HepG2 (cell line): ENCODE measurements around the gene GSTP1. TPM values are rescaled to one million over a fixed set of nuclear protein-coding genes. Genes with fewer than 3 reads are reported as not detected.

Experiments
- ATF4 ChIP-seq, 2 experiments: fragments of 450-650 bp in 1 of 2; sonication (generic) in 1 of 2; formaldehyde crosslinking; IDR thresholded peaks; 2 replicates each; pipeline versions ENCODE4 v1.5.0 to v1.8.0; 2020 to 2022; ENCODE audit warnings: mild to moderate bottlenecking in 1 of 2, missing genetic modification reagents in 1 of 2
- CREBL2 ChIP-seq: sonication (generic); formaldehyde crosslinking; IDR thresholded peaks from 2 replicates; pipeline ENCODE4 v1.8.1; 2023; ENCODE audit warnings: missing genetic modification reagents, mild to moderate bottlenecking, borderline replicate concordance
- DPF2 ChIP-seq: sonication (generic); formaldehyde crosslinking; IDR thresholded peaks from 2 replicates; pipeline ENCODE4 v1.4.0; 2020; ENCODE audit warnings: mild to moderate bottlenecking, low read depth, missing genetic modification reagents, borderline replicate concordance
- EED ChIP-seq: sonication (generic); formaldehyde crosslinking; IDR thresholded peaks from 2 replicates; pipeline ENCODE4 v1.5.0; 2020; ENCODE audit warnings: mild to moderate bottlenecking, missing genetic modification reagents
- FLYWCH1 ChIP-seq: sonication (generic); formaldehyde crosslinking; IDR thresholded peaks from 2 replicates; pipeline ENCODE4 v1.8.1; 2023; ENCODE audit warnings: mild to moderate bottlenecking, missing genetic modification reagents
- KAT2B ChIP-seq: fragments of 150-350 bp; IDR thresholded peaks from 2 replicates; pipeline ENCODE4 v1.6.1; 2014; ENCODE audit warnings: low read depth, low read length, borderline replicate concordance
- PRDM15 ChIP-seq: sonication (generic); formaldehyde crosslinking; IDR thresholded peaks from 2 replicates; pipeline ENCODE4 v1.4.0; 2020; ENCODE audit warnings: missing genetic modification reagents
- PRPF4 ChIP-seq: fragments of 200-400 bp; formaldehyde crosslinking; IDR thresholded peaks from 2 replicates; pipeline ENCODE4 v1.6.1; 2016; ENCODE audit warnings: low read length, low read depth; ENCODE audit not compliant: poor library complexity, severe bottlenecking
- REL ChIP-seq: sonication (generic); formaldehyde crosslinking; conservative IDR thresholded peaks from 2 replicates; pipeline ENCODE4 v1.8.0; 2022; ENCODE audit warnings: mild to moderate bottlenecking, missing genetic modification reagents, moderate library complexity
- SKI ChIP-seq: fragments of 450-650 bp; IDR thresholded peaks from one replicate; pipeline ENCODE4 v1.6.1; 2018; ENCODE audit warnings: mild to moderate bottlenecking; ENCODE audit not compliant: partially characterized antibody
- TCF7 ChIP-seq: sonication (generic); IDR thresholded peaks from 2 replicates; pipeline ENCODE4 v1.6.1; 2016; ENCODE audit warnings: antibody characterized with exemption, low read depth
- TFDP1 ChIP-seq: IDR thresholded peaks from 2 replicates; pipeline ENCODE4 v1.6.1; 2016; ENCODE audit warnings: missing compliant biosample characterization, missing genetic modification reagents, borderline replicate concordance
- THAP11 ChIP-seq: IDR thresholded peaks from 2 replicates; pipeline ENCODE4 v1.6.1; 2016; ENCODE audit warnings: missing biosample characterization, missing genetic modification reagents
- ZBTB1 ChIP-seq: sonication (generic); formaldehyde crosslinking; IDR thresholded peaks from 2 replicates; pipeline ENCODE4 v1.4.0; 2020; ENCODE audit warnings: missing genetic modification reagents, borderline replicate concordance
- ZBTB37 ChIP-seq: sonication (generic); formaldehyde crosslinking; IDR thresholded peaks from 2 replicates; pipeline ENCODE4 v1.4.0; 2020; ENCODE audit warnings: mild to moderate bottlenecking, missing genetic modification reagents
- ZFP41 ChIP-seq: sonication (generic); formaldehyde crosslinking; IDR thresholded peaks from 2 replicates; pipeline ENCODE4 v1.4.0; 2020; ENCODE audit warnings: mild to moderate bottlenecking, missing genetic modification reagents, borderline replicate concordance
- ZFYVE20 ChIP-seq: sonication (generic); formaldehyde crosslinking; IDR thresholded peaks from 2 replicates; pipeline ENCODE4 v1.8.0; 2023; ENCODE audit warnings: low read depth, mild to moderate bottlenecking, moderate library complexity, missing genetic modification reagents, borderline replicate concordance
- ZNF180 ChIP-seq: sonication (generic); formaldehyde crosslinking; IDR thresholded peaks from 2 replicates; pipeline ENCODE4 v1.4.0; 2020; ENCODE audit warnings: low read depth, missing genetic modification reagents, borderline replicate concordance
- ZNF780A ChIP-seq: sonication (generic); formaldehyde crosslinking; IDR thresholded peaks from 2 replicates; pipeline ENCODE4 v1.8.0; 2022; ENCODE audit warnings: mild to moderate bottlenecking, missing genetic modification reagents, moderate library complexity
- polyA plus RNA-seq, 8 experiments: library from polyadenylated mRNA; depleted of rRNA in 3 of 8; stranded (reverse) in 7 of 8; unstranded in 1 of 8; fragments of >200 nt; fragmentation: Illumina TruSeq in 4 of 8; extraction: Trizol in 4 of 8; gene quantifications; 2 replicates each; pipeline versions ENCODE4 v1.2.1 to v1.2.3, GENCODE V29; 2011 to 2016; ENCODE audit warnings: low read depth in 4 of 8, missing spikeins in 1 of 8, mixed read lengths in 1 of 8; ENCODE audit not compliant: insufficient read depth in 1 of 8
- total RNA-seq, 5 experiments: library from RNA; depleted of rRNA; stranded (reverse); fragments of >200 nt; fragmentation: Illumina TruSeq; extraction: Trizol; gene quantifications; 2 replicates each; pipeline ENCODE4 v1.2.3, GENCODE V29; 2016; ENCODE audit warnings: low read depth in 1 of 5

Gene GSTP1
- total and polyA plus RNA-seq, 2 of the 13 experiments (the other 11 are each of a cell fraction or from before 2014, with no cell fraction given): not detected

- no peak for TF ChIP-seq ATF4 (CRISPR knock-in tag; IDR thresholded peaks at IDR 0.05)
- TF ChIP-seq EED (CRISPR knock-in tag): no peak
- TF ChIP-seq REL (CRISPR knock-in tag): no peak
- peak; percentile 67; the same call in 1 of the 2 replicates for TF ChIP-seq FLYWCH1 (CRISPR knock-in tag)
- no peak for TF ChIP-seq PRDM15 (CRISPR knock-in tag)
- peak; percentile 74; the same call in 1 of the 2 replicates for TF ChIP-seq TFDP1 (CRISPR knock-in tag)
- TF ChIP-seq THAP11 (CRISPR knock-in tag): peak; percentile 98
- no peak for TF ChIP-seq ZNF180 (CRISPR knock-in tag)
- TF ChIP-seq PRPF4: no peak
- no peak for TF ChIP-seq TCF7
- no peak for TF ChIP-seq ZBTB37 (CRISPR knock-in tag)
- no peak for TF ChIP-seq KAT2B
- no peak for TF ChIP-seq ZFP41 (CRISPR knock-in tag)
- TF ChIP-seq CREBL2: no peak
- no peak for TF ChIP-seq ZNF780A (CRISPR knock-in tag)
- TF ChIP-seq ZBTB1 (CRISPR knock-in tag): no peak
- no peak for TF ChIP-seq ZFYVE20 (CRISPR knock-in tag)
- TF ChIP-seq SKI: peak; percentile 32
- TF ChIP-seq DPF2 (CRISPR knock-in tag): peak; percentile 29; the same call in 1 of the 2 replicates
These were observed 23.1 kb downstream of the GSTP1 start, which contains the start of gene NDUFV1 (continued) for GRCh38 chr11:67606492-67607295.
